ENCODE measurements around the gene PACSIN1.

- TF ChIP-seq CTCF (IDR thresholded peaks at IDR 0.05) (no peak), POLR2A (IDR thresholded peaks at IDR 0.05) (no peak)
These were observed 72.2 kb downstream of the PACSIN1 start for GRCh38 chr6:34537922-34538550.
